Caco-2 (cell line): ENCODE measurements around the gene SCYL1. TPM values are rescaled to one million over a fixed set of nuclear protein-coding genes. Genes with fewer than 3 reads are reported as not detected.

ENCODE experiments used
- BruUV-seq: library from RNA; stranded (reverse); fragments of 400-500 nt; replicated peaks from 2 replicates; lab custom pipeline; 2021; lab: Mats Ljungman, UMichigan
- CTCF ChIA-PET: fragments of 300-600 bp; sonication (Branson Sonifier 250); formaldehyde crosslinking; loops from one replicate; lab custom pipeline; 2022; ENCODE audit warnings: antibody characterized with exemption; lab: Charles Lee
- POLR2A ChIA-PET: fragments of 300-600 bp; sonication (Branson Sonifier 250); formaldehyde crosslinking; loops from one replicate; lab custom pipeline; 2022; ENCODE audit warnings: antibody characterized with exemption; lab: Charles Lee
- DNase-seq, 2 experiments: peaks; one replicate each; pipeline versions ENCODE4 v3.0.0 to v3.0.0-alpha.2; 2020 to 2022
- H3K27me3 ChIP-seq: replicated peaks from 2 replicates; pipeline ENCODE4 v1.6.0; 2011; ENCODE audit warnings: low read length; ENCODE audit not compliant: control insufficient read depth, insufficient read depth
- H3K36me3 ChIP-seq: 2 replicates; pipeline ENCODE4 v1.5.1; 2011; ENCODE audit warnings: low read length; ENCODE audit not compliant: control insufficient read depth, insufficient read depth
- H3K4me1 ChIP-seq: fragments of 250-450 bp; sonication (Bioruptor Pico); 2 replicates; pipeline ENCODE4 v1.5.1; 2020; ENCODE audit warnings: mild to moderate bottlenecking
- H3K4me3 ChIP-seq: 2 replicates; pipeline ENCODE4 v1.5.1; 2011; ENCODE audit warnings: low read depth, mild to moderate bottlenecking, control low read depth, low read length
- H3K9me3 ChIP-seq: fragments of 250-450 bp; sonication (Bioruptor Pico); 2 replicates; pipeline ENCODE4 v1.5.1; 2020; ENCODE audit warnings: mild to moderate bottlenecking, moderate library complexity
- H3K27ac Mint-ChIP-seq: one replicate; pipeline ENCODE4 v1.8.0; 2022; ENCODE audit warnings: mixed read lengths; ENCODE audit not compliant: unreplicated experiment
- H3K27me3 Mint-ChIP-seq: one replicate; pipeline ENCODE4 v1.8.0; 2022; ENCODE audit warnings: mixed read lengths; ENCODE audit not compliant: insufficient read depth, unreplicated experiment
- H3K36me3 Mint-ChIP-seq: one replicate; pipeline ENCODE4 v1.8.0; 2022; ENCODE audit warnings: mild to moderate bottlenecking, mixed read lengths; ENCODE audit not compliant: insufficient read depth, unreplicated experiment
- H3K4me1 Mint-ChIP-seq: one replicate; pipeline ENCODE4 v1.8.0; 2022; ENCODE audit warnings: low read depth, mixed read lengths; ENCODE audit not compliant: unreplicated experiment
- H3K4me3 Mint-ChIP-seq: one replicate; pipeline ENCODE4 v1.8.0; 2022; ENCODE audit warnings: mild to moderate bottlenecking, moderate library complexity, mixed read lengths; ENCODE audit not compliant: unreplicated experiment
- H3K9me3 Mint-ChIP-seq: one replicate; pipeline ENCODE4 v1.8.0; 2022; ENCODE audit warnings: mixed read lengths; ENCODE audit not compliant: unreplicated experiment
- CTCF ChIP-seq, 2 experiments: fragments of 200-600 bp in 1 of 2; IDR thresholded peaks; 1 replicate in 1 of 2; 2 replicates in 1 of 2; pipeline versions ENCODE4 v1.5.1 to v1.8.0; 2011 to 2022; ENCODE audit warnings: antibody characterized with exemption in 1 of 2, control low read depth in 1 of 2, inconsistent platforms in 1 of 2, low read depth in 1 of 2, low read length in 1 of 2, mild to moderate bottlenecking in 1 of 2, moderate library complexity in 1 of 2; ENCODE audit not compliant: insufficient read depth in 1 of 2, severe bottlenecking in 1 of 2, unreplicated experiment in 1 of 2
- intact Hi-C: fragments of 100-400 bp; cut with micrococcal nuclease; formaldehyde crosslinking; loops from one replicate; pipeline ENCODE4 v1.10.0; 2022; ENCODE audit not compliant: unreplicated experiment
- total RNA-seq: library from RNA; stranded (reverse); gene quantifications from 2 replicates; pipeline ENCODE4 v1.2.3, GENCODE V29; 2022

Gene SCYL1
- total RNA-seq, 1 experiment from 2014 or later: 123 TPM

GRCh38 chr11:65477149-65477965 is 47.5 kb upstream of the SCYL1 start:
- H3K27me3 ChIP-seq: no peaks in the 10 kb centered on the region
- no peak for TF ChIP-seq CTCF (IDR thresholded peaks at IDR 0.05; ENCODE audit: insufficient read depth in 1 of 2, low read depth in 1 of 2, low read length in 1 of 2, severe bottlenecking in 1 of 2, unreplicated experiment in 1 of 2)
- peaks cover 18% of the 10 kb centered on the region for H3K4me1 Mint-ChIP-seq
- peak overlapping the region; percentile 75 for H3K4me3 ChIP-seq
- peak overlapping the region; percentile 90 for H3K4me3 Mint-ChIP-seq
- H3K27ac Mint-ChIP-seq: peak overlapping the region; percentile 95
- H3K36me3 Mint-ChIP-seq: peaks cover 13% of the 10 kb centered on the region
- H3K36me3 ChIP-seq: no peaks in the 10 kb centered on the region
- peak; percentile 96 to 98 for DNase-seq
- intact Hi-C loops: loop anchor here (1.0 kb wide), 2 partner anchors 12 to 20 kb away; no protein-coding TSS in a partner anchor
- no peaks in the 10 kb centered on the region for H3K27me3 Mint-ChIP-seq
- peaks cover 46% of the 10 kb centered on the region for H3K4me1 ChIP-seq
- ChIA-PET POLR2A (interaction anchor here (0.6 to 5.9 kb wide), 16 partner anchors 9 to 203 kb away, joined by 3 to 213 read pairs (median 4); partner anchors contain the start of genes MALAT1 and NEAT1), CTCF (interaction anchor here (0.6 to 5.0 kb wide), 10 partner anchors 8 to 76 kb away, joined by 4 to 71 read pairs (median 5); partner anchors contain the start of gene MALAT1)
- no peaks in the 10 kb centered on the region for H3K9me3 Mint-ChIP-seq
- H3K9me3 ChIP-seq: no peaks in the 10 kb centered on the region
- no TSS peak for BruUV-seq

GRCh38 chr11:65478388-65479183 is 46.3 kb upstream of the SCYL1 start:
- TF ChIP-seq CTCF (IDR thresholded peaks at IDR 0.05; ENCODE audit: insufficient read depth in 1 of 2, low read depth in 1 of 2, low read length in 1 of 2, severe bottlenecking in 1 of 2, unreplicated experiment in 1 of 2): no peak
- peak; percentile 43 to 67 for DNase-seq
- H3K4me1 ChIP-seq: peaks cover 38% of the 10 kb centered on the region
- Mint-ChIP-seq H3K4me1 (peaks cover 20% of the 10 kb centered on the region), H3K36me3 (peaks cover 12% of the 10 kb centered on the region), H3K27me3 (no peaks in the 10 kb centered on the region), H3K27ac (peak overlapping the region; percentile 95), H3K9me3 (no peaks in the 10 kb centered on the region), H3K4me3 (peak overlapping the region; percentile 45)
- H3K36me3 ChIP-seq: no peaks in the 10 kb centered on the region
- no peaks in the 10 kb centered on the region for H3K27me3 ChIP-seq
- no peak overlapping the region; the same call in 1 of the 2 replicates for H3K4me3 ChIP-seq
- ChIA-PET POLR2A (interaction anchor here (0.5 to 5.9 kb wide), 15 partner anchors 7 to 123 kb away, joined by 3 to 213 read pairs (median 4); partner anchors contain the start of genes MALAT1 and SCYL1), CTCF (interaction anchor here (1.0 to 5.0 kb wide), 10 partner anchors 10 to 64 kb away, joined by 3 to 71 read pairs (median 12); partner anchors contain the start of gene MALAT1)
- no peaks in the 10 kb centered on the region for H3K9me3 ChIP-seq
- BruUV-seq: no TSS peak
- intact Hi-C loops: no loop called here
